Suprapubic skin (tissue), 4 donors: ENCODE data around the gene AMER1. TPM values are rescaled to one million over a fixed set of nuclear protein-coding genes. Genes with fewer than 3 reads are reported as not detected.

ENCODE experiments used
- DNase-seq, 2 donors: peaks; one replicate each; pipeline ENCODE4 v3.0.0-alpha.2; 2019; ENCODE audit warnings: low spot score in 2 of 2
- H3K27ac ChIP-seq: fragments of 200-600 bp; sonication (generic); one replicate; pipeline ENCODE4 v1.5.1; 2019
- H3K27me3 ChIP-seq: fragments of 200-600 bp; sonication (generic); one replicate; pipeline ENCODE4 v1.5.1; 2019
- H3K36me3 ChIP-seq: fragments of 200-600 bp; sonication (generic); one replicate; pipeline ENCODE4 v1.5.1; 2019
- H3K4me1 ChIP-seq: fragments of 200-600 bp; sonication (generic); one replicate; pipeline ENCODE4 v1.5.1; 2019
- H3K4me3 ChIP-seq: fragments of 200-600 bp; sonication (generic); one replicate; pipeline ENCODE4 v1.5.1; 2019; ENCODE audit warnings: mild to moderate bottlenecking
- H3K9me3 ChIP-seq: fragments of 200-600 bp; sonication (generic); one replicate; pipeline ENCODE4 v1.5.1; 2019
- CTCF ChIP-seq, 2 donors: fragments of 200-600 bp in 1 of 2; fragments of 450-650 bp in 1 of 2; sonication (generic) in 1 of 2; IDR thresholded peaks; one replicate each; pipeline ENCODE4 v1.5.1; 2016 to 2019; ENCODE audit warnings: antibody characterized with exemption in 2 of 2, mild to moderate bottlenecking in 1 of 2, moderate library complexity in 1 of 2
- EP300 ChIP-seq: sonication (generic); formaldehyde crosslinking; IDR thresholded peaks from one replicate; pipeline ENCODE4 v1.6.1; 2017; ENCODE audit warnings: antibody characterized with exemption
- POLR2A ChIP-seq, 2 donors: fragments of 450-650 bp; IDR thresholded peaks; one replicate each; pipeline ENCODE4 v1.6.1; 2017; ENCODE audit warnings: antibody characterized with exemption in 2 of 2, mild to moderate bottlenecking in 2 of 2, moderate library complexity in 2 of 2
- POLR2AphosphoS5 ChIP-seq, 3 donors: sonication (generic); formaldehyde crosslinking; IDR thresholded peaks; one replicate each; pipeline ENCODE4 v1.6.1; 2017; ENCODE audit warnings: antibody characterized with exemption in 3 of 3
- WGBS: methylation state at CpG from one replicate; pipeline ENCODE4 v1.1.5; 2018; 5-methylcytosine and 5-hydroxymethylcytosine counted together
- total RNA-seq, 4 donors: library from RNA; depleted of rRNA; stranded (reverse); fragments of >200 nt; gene quantifications; one replicate each; pipeline ENCODE4 v1.1.0, GENCODE V29; 2016

AMER1 gene
- total RNA-seq, 4 donors from 2014 or later: 6.4 to 8.2 (median 7.8) TPM

DNA sequence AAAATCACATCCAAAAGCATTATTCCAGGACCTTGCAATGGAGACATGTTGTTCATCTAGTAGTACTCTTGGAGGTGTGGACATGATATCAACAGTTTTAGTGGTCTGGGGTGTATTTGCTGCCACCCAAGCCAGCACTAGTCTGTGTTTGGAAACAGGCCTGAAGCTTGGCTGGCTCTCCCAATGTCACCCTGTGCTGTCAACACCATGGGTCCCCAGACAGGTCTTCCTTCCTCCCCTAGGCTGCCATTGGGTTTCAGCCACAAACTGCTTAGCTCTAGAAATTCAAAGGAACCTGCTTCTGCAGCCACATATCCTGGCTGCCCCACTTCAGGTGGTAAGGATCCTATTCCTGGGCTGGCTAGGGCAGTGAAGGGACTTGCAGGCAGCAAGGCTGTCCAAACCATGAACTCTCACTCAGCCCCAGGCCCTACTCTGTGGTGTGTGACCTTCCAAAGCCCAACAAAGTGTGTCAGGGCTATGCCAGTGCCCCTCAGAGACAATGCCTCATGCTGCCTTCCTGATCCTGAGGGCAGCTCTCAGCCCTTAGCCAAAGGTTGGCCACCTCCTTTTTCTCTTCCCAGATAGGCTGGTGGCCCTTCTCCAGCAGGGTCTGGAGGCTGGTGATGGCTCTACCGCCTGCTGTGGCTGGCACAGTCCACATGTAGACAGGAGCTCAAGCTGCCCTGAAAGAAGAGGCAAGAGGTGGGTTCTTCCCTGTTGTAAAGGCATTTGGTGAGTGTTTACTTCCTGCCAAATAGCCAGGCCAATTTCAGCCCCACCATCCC, 18.3 kb downstream of the AMER1 start:
- DNase-seq: no peak

DNA sequence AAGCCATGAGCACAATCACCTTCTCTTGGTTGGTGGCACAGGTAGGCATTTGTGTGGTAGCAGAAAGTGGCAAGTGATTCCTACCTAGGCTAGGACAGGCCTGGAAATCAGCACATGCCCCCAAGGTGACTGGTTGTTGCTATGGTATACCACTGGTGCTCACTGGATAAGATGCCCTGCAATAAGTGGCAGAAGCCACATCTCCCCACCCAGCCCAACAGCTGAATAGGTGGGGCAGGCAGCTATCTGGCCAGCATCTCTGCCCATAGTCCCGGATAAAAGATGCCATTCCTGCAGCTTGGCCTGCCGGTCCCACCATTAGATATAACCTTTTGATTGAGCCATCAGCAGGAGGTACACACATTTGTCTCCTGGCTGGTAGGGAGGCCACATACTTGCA, 21.1 kb downstream of the AMER1 start:
- H3K4me1 ChIP-seq: no peaks in the 10 kb centered on the region
- H3K4me3 ChIP-seq: no peak overlapping the region
- H3K27ac ChIP-seq: no peak overlapping the region
- no peaks in the 10 kb centered on the region for H3K36me3 ChIP-seq
- 90% methylated on average over 2 of the region's 2 CpGs for WGBS
- TF ChIP-seq POLR2A (IDR thresholded peaks at IDR 0.05): no peak
- no peak for TF ChIP-seq EP300
- no peak for TF ChIP-seq CTCF (IDR thresholded peaks at IDR 0.05)
- TF ChIP-seq POLR2AphosphoS5 (IDR thresholded peaks at IDR 0.05): no peak
- DNase-seq: no peak
- H3K27me3 ChIP-seq: no peaks in the 10 kb centered on the region
- no peaks in the 10 kb centered on the region for H3K9me3 ChIP-seq

More for the DNA sequence above, 18.3 kb downstream of the AMER1 start:
- no peaks in the 10 kb centered on the region for H3K4me1 ChIP-seq
- WGBS: no CpG with 5 or more reads among the region's 1 CpG
- no peaks in the 10 kb centered on the region for H3K27me3 ChIP-seq
- no peak for TF ChIP-seq CTCF (IDR thresholded peaks at IDR 0.05)
- no peak for TF ChIP-seq POLR2AphosphoS5 (IDR thresholded peaks at IDR 0.05)
- TF ChIP-seq POLR2A (IDR thresholded peaks at IDR 0.05): no peak
- TF ChIP-seq EP300: no peak
- H3K9me3 ChIP-seq: no peaks in the 10 kb centered on the region
- H3K4me3 ChIP-seq: no peak overlapping the region
- no peak overlapping the region for H3K27ac ChIP-seq
- H3K36me3 ChIP-seq: peaks cover 11% of the 10 kb centered on the region

GRCh38 chrX:64182208-64182607, 23.3 kb downstream of the AMER1 start:
- TF ChIP-seq POLR2AphosphoS5 (IDR thresholded peaks at IDR 0.05): no peak
- TF ChIP-seq CTCF (IDR thresholded peaks at IDR 0.05): no peak
- TF ChIP-seq POLR2A (IDR thresholded peaks at IDR 0.05): no peak
- no peak for TF ChIP-seq EP300
- Histone ChIP-seq H3K4me3 (no peak overlapping the region), H3K27ac (no peak overlapping the region), H3K4me1 (no peaks in the 10 kb centered on the region), H3K36me3 (no peaks in the 10 kb centered on the region), H3K9me3 (no peaks in the 10 kb centered on the region), H3K27me3 (no peaks in the 10 kb centered on the region)
- no peak for DNase-seq
- 68% methylated on average over 2 of the region's 2 CpGs for WGBS

- no peak for DNase-seq
- no peaks in the 10 kb centered on the region for H3K27me3 ChIP-seq
- no peaks in the 10 kb centered on the region for H3K4me1 ChIP-seq
- no peak overlapping the region for H3K27ac ChIP-seq
- H3K9me3 ChIP-seq: no peaks in the 10 kb centered on the region
- no peak overlapping the region for H3K4me3 ChIP-seq
- TF ChIP-seq POLR2AphosphoS5 (IDR thresholded peaks at IDR 0.05): no peak
- no peak for TF ChIP-seq POLR2A (IDR thresholded peaks at IDR 0.05)
- no peak for TF ChIP-seq CTCF (IDR thresholded peaks at IDR 0.05)
- TF ChIP-seq EP300: no peak
- H3K36me3 ChIP-seq: no peaks in the 10 kb centered on the region
Measured at GRCh38 chrX:64176876-64177275, 28.6 kb downstream of the AMER1 start.

DNA sequence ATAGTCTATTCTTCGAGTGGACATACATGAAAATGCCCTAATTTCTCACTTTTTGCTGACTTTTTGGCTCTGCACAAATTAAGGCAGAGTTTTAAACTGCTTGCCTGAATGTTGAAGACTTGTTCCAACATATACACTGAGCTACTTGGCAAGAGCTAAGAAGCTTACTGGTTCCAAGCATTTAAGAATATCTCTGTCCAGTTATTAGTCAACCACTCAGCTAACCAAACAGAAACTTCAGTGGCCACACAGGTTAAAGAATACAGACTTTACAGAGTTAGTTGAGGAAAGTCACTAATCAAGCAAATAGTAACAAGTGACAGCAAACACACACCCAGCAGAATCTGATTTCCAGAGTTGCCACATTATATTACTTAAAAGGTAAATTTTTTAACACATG, 35.5 kb downstream of the AMER1 start:
- 42% methylated on average over 1 of the region's 1 CpG for WGBS
- TF ChIP-seq POLR2AphosphoS5 (IDR thresholded peaks at IDR 0.05): no peak
- TF ChIP-seq EP300: no peak
- no peak for TF ChIP-seq POLR2A (IDR thresholded peaks at IDR 0.05)
- TF ChIP-seq CTCF (IDR thresholded peaks at IDR 0.05): no peak

More for the DNA sequence above, 35.5 kb downstream of the AMER1 start:
- no peaks in the 10 kb centered on the region for H3K36me3 ChIP-seq
- no peaks in the 10 kb centered on the region for H3K27me3 ChIP-seq
- H3K4me3 ChIP-seq: no peak overlapping the region
- H3K27ac ChIP-seq: no peak overlapping the region
- no peaks in the 10 kb centered on the region for H3K9me3 ChIP-seq
- DNase-seq: no peak
- no peaks in the 10 kb centered on the region for H3K4me1 ChIP-seq
